T-helper 2 cell treated with Interferon-gamma antibody and Interleukin-4, amounts not matched to agents 100 ng/mL and 5 ng/mL, for 36 hours (primary cell): ENCODE measurements around the gene PPP2R2C. TPM values are rescaled to one million over a fixed set of nuclear protein-coding genes. Genes with fewer than 3 reads are reported as not detected.

ENCODE experiments used
- intact Hi-C: fragments of 100-400 bp; cut with micrococcal nuclease; formaldehyde crosslinking; loops from one replicate; pipeline ENCODE4 v1.15.1; 2023
- total RNA-seq: library from RNA; stranded (reverse); gene quantifications from 2 replicates; pipeline ENCODE4 v1.2.3, GENCODE V29; 2022

The PPP2R2C gene
- not detected in 2 replicates for total RNA-seq

DNA sequence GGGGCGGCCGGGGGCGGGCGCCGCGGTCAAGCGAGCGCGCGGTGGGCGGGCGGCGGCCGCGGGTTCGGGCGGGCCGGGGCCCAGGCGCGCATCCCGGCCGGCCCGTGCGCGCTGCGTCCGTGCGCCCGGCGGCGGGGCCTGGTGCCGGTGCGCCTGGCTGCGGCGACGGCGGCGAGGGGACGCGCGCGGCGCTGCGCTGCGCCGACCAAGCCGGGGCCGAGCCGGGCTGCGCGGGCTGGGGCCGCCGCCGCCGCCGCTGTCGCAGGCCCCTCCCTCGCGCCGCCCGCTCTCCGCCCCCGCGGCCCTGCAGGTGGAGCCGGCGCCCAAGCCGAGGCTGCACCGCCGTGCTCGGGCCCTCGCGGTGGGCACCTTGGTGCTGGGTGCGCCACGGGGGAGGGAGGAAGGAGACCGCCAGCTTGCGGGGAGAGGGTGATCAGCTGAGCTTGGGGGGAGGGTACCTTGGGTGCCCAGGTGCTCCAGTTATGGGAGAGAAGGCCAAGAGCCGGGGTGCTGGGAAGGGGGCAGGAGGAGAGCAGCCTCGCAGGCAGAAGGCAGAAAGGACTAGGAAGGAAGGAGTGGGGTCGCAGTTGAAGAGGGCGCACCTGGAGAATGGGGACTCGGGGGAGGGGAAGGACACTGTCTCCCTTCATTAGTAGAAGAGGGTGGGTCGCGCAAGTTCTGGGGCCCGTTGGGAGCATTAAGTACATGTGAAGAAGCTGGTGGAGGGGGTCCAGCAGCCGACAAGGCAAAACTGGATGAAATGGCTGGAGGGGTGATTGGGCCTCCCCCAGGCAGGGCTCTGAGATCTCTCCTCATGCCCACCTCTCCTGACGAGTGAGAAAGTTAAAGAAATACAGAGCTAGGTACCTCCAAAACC, at the start of gene PPP2R2C:
Gene PPP2R2C (minus strand): TSS at position 228 of the 877 bp plus-strand sequence. CDS start 385 bp downstream, outside the sequence.
- intact Hi-C loops, result no loop called here

DNA sequence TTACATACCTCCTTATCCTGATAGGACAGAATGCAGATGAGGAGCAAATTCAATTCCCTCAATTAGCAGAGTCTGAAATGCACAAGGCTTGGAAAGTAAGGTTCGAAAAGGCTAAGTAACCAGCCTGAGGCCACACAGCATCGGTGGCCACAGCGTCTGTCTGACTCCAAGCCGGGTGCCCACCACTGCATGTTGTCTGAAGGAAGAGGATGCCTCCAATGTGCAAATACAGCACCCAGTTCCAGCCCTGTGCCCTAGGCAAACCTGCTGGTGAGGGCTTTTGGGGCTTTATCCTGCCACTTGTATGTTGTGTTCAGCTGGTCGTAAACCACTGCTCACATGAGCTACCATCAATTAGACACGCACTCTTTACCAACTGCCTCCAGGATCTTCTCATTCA, 48.6 kb upstream of the PPP2R2C start:
- intact Hi-C loops, result no loop called here

DNA sequence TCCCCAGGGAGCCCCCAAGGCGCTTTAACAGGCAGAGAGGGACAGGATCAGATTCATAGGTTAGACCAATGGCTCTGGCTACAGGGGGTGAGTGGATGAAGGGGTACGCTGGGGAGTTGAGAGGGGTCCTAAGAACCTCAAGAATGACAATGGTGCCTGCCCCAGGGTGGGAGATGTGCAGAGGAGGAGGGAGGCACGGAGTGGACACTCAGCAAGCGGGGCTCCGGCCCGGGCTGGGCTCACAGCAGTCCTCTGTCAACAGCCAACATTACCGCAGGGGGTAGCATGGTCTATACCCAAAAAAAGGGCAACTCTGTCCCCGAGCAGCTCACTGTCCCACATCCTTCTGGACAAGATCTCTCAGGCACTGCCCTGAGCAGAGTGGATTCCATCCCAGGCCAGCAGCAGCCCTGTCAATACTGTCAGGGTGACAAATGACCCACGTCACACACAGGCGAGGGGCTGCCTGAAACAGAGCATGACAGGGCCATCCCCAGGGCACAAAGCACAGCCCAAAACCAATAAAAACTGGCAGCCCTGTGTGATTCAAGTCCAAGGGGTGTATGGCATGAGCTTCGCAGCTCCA, 47.7 kb upstream of the PPP2R2C start:
- intact Hi-C loops, result no loop called here

DNA sequence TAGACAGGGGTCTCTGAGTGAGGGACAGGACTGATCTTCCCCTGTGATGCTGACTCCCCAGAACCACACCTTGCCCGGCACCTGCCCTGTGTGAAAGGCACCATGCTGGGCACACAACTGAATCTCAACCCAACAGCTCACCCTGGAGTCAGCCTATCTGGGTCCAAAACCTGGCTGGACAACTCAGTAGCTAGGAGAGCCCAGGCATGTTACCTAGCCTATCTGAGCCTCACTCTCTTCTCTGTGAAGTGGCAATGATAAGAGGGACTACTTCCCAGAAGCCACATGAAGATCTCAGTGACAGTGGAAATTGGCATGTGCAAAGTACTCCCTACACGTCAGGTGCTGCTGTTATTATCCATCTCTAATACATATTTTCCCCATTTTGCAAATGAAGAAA, 44.8 kb upstream of the PPP2R2C start:
- intact Hi-C loops, result no loop called here

DNA sequence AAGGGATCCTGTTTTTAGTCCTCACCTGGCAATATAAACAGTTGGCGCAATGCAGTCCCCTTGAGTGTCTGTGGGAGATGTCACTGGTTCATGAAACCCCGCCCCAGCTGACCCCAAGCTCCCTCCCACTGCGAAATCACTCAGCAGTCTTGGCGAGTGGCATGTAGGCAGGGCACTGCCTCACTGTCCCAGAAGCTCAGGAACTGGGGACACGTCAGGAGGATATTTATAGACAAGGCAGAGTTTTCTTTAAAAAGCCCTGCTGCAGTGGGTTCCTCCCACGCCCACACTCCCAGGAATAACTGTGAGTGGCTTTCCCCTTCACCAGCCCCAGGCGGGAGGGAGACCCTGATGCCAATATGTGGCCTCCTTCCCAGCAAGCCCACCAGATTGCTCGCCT, 44.3 kb upstream of the PPP2R2C start:
- intact Hi-C loops, result no loop called here

DNA sequence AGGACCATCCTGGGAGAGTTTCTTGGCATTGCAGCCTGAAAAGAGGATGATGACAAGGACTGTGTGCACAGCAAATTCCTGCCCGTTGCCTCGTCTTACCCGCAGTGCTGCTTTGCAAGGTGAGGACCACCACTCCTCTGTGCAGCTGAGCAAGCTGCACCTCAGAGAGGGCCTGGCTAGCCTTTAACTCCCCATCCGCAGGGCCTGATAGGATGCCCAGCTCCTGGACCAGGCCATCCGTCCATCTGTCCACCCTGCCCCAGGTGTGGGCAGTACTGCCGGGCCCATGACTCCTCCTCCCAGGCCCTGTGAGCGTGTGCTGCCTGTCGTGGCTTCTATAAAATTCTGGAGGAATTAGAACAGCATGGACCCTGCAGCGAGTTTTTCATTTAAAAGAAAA, 43.9 kb upstream of the PPP2R2C start:
- intact Hi-C loops, result no loop called here

DNA sequence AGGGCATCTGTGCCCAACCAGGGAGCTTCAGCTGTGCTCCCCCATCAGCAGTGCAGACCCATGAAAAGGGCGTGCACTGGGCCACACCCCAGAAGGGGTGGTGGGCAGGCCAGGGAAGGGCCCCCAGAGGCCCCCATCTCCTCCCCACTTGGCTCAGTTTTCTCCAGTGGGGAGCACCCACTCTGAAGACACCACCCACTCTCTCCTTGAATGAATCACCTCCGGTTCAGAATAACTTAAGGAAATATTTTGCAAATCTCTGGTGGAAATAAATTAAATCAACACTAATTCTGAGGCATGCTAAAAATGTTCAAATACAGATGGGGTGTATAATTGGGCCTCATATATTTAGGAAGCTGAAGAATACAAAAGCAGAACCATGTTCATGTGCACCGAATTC, 41.3 kb upstream of the PPP2R2C start:
- intact Hi-C loops, result no loop called here

DNA sequence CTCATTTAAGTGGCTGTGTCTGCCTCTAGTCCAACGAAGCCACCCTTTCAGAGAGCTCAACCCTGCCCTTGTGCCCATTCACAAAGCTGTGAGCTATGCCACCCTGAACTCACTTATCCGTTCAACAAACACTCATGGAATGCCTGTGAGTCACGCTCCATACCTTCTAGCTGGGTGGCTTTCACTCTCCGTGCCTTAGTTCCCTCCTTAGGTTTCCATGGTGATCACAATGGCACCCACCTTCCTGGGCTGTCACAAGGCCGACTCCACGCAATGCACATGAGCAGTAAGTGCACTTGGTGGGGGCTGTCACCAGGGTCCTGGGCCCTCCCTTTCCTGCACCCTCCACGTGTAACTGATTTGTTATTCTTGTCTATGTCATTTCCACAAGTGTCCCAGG, 37.2 kb upstream of the PPP2R2C start:
- intact Hi-C loops, result no loop called here

DNA sequence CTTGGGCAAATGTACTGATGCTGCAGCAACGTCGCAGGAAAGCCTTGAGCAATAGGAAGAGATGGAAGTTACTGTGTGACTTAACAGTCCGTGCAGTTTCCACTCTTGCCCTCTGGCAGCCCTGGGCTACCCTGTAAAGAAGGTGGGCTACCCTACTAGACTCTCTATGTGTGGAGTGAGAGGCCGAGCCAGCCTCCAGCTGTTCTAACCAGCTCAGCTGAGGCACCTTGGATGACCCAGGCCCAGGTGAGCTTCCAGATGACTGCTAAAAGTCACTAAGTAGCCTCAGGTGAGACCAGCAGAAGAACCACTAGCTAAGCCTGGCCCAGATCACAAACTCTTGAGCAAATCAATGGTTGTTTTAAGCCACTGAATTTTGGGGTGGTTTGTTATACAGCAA, 34.9 kb upstream of the PPP2R2C start:
- intact Hi-C loops, result no loop called here

DNA sequence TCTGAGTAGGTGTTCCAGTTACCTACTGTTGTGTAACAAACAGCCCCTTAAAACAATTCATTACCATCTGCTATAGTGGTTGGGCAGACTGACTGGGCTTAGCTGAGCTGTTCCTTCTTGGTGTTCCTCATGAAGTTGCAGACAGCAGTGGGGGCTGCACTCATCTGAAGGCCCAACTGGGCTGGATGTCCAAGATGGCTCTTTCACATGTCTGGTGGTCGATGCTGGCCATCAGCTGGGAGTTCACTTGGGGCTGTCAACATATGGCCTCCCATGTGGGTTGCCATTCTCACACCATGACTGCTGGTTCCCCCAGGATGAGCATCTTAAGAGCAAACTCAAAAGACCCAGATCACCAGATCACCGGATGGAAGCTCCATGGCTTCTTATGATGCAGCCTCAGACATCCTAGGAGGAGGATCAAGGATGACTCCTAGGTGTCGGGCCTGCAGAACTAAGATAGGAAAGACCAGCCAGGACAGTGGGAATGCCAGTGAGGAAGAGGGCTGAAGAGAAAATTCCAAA, 34.3 kb upstream of the PPP2R2C start:
- intact Hi-C loops, result no loop called here

DNA sequence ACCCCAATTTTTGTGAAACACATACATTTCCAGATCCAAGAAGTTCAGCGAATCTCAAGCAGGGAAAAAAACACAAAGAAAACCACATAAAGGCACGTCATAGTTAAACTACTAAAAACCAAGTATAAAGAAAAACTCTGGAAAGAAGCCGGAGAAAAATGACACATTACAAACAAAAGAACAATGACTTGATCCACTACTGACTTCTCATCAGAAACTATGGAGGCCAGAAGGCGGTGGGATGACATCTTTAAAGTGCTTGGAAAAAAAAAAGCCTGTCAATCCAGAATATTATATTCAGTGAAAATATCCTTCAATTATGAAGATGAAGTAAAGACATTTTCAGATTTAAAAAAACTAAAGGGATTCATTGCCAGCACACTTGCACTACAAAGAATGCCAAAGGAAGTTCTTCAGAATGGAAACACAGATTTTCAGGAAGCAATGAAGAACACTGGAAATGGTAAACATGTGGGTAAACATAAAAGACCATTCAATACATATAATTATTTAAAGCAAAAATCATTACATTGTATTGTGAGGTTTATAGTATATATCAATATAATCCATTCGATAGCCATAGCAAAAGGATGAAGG, 32.6 kb upstream of the PPP2R2C start:
- intact Hi-C loops, result no loop called here

DNA sequence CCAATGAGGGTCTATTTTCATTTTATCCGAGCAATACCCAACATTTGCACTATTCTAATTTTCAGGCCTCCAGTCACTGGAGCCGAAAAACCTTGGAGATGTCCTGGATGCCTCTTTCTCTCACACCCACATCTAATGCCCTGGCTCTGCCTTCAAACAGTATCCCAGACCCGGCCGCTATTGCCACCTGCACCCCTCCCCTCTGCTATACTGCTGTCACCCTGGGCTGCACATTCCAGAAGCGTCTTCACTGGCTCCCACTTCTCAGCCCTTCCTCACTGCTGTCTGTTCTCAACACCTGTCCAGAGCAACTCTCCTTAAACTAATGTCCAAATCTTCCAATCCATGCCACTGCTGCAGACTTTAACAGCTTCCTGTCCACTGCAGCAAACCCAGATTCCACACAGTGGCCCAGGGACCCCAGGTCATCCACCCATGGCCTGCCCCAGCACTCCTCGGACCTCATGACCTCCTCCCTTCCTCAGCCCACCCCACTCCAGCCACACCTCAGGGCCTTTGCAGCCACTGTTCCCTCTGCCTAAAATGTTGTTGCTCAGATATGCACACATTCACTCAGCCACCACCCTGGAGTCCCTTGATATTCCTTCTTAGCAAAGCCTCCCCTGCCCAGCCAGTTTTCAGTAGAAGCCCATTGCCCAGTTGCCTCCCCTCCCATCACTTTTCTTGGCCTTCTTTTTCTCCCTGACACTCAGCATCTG, 30.5 kb upstream of the PPP2R2C start:
- intact Hi-C loops, result no loop called here

DNA sequence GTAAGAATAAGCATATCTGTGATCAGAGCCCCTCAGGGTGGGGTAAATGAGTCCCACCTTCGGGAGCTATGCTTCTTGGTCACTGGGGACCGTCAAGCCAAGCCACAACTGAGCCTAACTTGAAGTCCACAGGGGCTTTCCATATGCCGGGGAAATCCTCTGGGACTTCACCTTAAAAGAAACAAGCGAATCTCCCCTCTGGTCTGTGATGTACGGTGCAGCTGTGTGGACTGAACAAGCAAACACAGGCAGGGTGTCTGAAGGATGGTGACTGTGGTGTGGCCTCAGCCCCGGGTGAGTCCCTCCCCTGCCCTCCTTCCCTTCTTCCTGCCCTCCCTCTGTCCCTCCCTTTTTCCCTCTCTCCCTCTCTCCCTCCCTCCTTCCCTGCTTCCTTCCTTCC, 29.7 kb upstream of the PPP2R2C start:
- intact Hi-C loops, result no loop called here

DNA sequence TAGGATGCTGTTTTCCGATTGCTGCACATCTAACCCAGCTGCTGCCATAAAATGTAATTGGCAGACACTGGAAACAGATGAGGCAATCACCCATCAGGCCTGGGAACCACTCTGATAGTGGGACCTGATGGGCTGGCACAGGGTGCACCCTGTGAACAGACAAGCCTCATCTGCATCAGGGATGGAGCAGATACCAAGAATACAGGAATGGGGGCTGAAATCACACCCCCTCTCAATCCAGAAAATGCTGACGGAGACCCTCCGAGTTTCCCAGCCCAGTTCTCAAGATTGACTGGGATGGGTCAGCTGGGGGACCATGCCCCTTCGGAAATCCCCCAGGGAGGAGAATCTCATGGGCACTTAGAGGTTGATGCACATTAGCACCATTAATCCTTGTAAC, 28.8 kb upstream of the PPP2R2C start:
- intact Hi-C loops, result no loop called here

DNA sequence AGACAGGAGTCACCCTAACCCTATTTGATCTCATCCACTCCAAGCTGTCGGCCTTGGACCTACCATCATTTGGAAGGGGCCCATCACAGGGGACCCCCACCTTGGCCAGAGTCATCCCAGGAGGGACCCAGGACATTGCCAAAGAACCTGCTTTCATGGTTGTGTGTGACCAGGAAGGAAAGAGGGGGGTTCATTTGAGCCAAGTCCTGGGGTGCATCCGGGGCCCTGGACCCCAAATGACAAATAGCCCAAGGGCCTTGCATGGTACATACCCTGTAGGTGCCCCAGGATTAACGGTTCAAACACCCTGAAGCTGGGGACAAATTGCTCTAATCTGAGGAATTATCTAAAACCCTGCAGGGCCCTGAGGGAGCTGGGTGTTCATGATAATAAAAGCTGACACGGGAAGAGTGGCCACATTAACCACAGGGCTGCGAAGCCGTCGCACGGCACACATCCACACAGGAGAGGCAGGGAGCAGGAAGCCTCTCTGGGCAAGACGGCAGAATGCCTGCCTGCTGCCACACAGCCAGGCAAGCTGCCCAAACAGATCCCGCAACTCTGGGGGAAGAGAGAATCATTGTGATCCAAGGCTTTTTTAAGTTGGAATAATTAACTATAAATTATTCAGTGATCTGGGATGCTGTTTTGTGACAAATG, 28.2 kb upstream of the PPP2R2C start:
- intact Hi-C loops, result no loop called here

DNA sequence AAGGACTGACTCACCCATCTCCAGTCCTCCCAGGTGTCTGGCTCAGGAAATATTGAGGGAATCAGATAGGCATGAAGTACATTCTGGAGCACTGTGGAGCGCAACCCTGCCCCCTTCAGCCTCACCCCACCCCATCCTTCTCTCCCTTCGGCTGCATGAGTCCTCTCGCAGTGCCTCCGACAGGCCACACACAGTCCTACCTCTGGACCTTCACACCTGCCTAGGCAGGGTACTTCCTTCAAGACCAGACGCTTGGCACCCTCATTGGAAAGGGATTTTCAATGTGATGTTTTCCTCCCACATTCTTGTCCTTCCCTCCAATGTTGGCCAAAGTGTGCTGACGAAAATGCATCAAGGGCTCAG, 26.8 kb upstream of the PPP2R2C start:
- intact Hi-C loops, result no loop called here

DNA sequence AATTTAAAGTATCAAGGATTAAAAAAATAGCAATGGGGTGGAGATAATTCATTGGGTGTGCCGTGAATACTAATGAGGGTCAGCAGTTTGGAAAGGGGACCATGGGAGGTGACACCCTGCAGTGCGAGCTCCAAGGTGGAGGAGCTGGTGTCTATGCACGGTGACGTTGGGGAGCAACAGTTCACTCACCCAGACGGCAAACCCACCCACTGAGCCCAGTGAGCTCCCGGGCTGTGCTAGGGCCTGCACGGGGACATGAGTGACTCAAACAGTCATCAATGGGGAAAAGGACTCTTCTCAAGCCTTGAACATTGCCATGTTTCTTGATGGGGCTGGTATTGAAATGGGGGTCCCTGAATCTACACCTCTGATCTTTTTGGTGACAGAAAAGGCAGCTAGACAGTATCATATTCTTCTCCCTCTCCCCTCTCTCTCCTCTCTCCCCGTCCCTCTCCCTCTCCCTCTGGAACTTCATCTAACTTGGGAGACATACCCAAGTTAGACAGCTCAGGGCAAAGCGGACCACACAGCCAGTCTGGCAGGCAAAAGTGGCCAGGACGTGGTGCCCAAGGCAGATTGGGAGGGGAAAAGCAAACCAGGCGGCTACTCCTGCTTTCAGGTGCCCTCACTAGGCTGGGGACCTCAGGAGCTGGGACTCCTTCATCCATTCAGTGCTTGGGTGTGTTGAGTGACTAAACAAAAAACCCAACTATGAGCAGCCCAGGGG, 26.3 kb upstream of the PPP2R2C start:
- intact Hi-C loops, result no loop called here

DNA sequence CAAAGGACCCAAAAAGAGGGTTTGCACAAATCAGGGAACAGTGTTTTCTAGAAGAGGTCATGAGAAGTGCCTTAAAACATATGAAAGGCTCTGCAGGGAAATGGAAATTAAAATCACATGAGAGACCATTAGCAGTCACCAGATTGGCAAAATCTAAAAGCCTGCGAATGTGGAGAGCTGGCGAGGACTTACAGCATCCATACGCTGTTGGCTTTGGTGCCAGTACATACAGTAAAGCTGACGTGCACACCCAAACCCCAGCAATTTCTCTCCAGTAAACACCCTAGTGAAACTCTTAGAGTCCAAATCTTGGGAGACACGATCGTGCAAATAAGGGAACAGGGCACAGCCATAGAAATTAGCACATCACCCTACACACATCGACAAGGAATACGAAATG, 25.4 kb upstream of the PPP2R2C start:
- intact Hi-C loops, result no loop called here

DNA sequence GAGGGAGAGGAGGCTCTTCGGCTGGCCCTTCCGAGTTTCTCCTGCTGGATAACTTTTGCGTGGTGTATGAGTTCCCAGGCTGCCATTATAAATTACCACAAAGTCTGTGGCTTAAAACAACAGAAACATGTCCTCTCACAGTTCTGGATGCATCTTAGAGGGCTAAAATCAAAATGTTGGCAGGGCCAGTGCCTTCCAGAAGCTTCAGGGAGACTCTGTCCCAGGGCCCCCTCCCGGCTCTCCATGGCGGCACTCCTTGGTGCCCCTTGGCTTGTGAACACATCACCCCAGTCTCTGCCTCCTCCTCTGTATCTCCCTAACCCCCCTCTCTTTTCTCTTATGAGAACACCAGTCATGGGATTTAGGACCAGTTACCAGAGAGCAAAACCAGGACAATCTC, 23.3 kb upstream of the PPP2R2C start:
- intact Hi-C loops, result no loop called here

DNA sequence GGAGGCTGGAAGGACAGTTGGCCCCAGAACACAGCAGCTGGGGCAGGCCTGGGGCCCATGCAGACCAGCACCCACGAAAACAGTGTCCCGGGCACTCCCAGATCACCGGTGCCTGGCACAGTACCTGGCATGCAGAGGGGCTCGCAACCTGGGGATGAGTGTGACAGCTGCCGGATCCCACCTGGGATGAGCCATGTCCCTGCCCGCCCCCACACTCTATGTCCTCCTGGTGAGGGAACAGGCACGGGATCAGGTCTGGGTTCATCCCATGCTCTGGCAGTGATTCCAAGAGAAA, 22.8 kb upstream of the PPP2R2C start:
- intact Hi-C loops, result no loop called here
